T-helper 1 cell treated with Interleukin-12 subunit alpha and Interleukin-12 subunit beta and Interleukin-4 antibody, amounts not matched to agents 30 ng/mL and 1 ng/mL, for 36 hours (primary cell): ENCODE results near the gene SMOC2. TPM values are rescaled to one million over a fixed set of nuclear protein-coding genes. Genes with fewer than 3 reads are reported as not detected.

Experiments used
- intact Hi-C: fragments of 100-400 bp; cut with micrococcal nuclease; formaldehyde crosslinking; loops from one replicate; pipeline ENCODE4 v1.15.1; 2024
- total RNA-seq: library from RNA; stranded (reverse); gene quantifications from 2 replicates; pipeline ENCODE4 v1.2.3, GENCODE V29; 2022

SMOC2 gene
- total RNA-seq, 1 donor from 2014 or later, result not detected

DNA sequence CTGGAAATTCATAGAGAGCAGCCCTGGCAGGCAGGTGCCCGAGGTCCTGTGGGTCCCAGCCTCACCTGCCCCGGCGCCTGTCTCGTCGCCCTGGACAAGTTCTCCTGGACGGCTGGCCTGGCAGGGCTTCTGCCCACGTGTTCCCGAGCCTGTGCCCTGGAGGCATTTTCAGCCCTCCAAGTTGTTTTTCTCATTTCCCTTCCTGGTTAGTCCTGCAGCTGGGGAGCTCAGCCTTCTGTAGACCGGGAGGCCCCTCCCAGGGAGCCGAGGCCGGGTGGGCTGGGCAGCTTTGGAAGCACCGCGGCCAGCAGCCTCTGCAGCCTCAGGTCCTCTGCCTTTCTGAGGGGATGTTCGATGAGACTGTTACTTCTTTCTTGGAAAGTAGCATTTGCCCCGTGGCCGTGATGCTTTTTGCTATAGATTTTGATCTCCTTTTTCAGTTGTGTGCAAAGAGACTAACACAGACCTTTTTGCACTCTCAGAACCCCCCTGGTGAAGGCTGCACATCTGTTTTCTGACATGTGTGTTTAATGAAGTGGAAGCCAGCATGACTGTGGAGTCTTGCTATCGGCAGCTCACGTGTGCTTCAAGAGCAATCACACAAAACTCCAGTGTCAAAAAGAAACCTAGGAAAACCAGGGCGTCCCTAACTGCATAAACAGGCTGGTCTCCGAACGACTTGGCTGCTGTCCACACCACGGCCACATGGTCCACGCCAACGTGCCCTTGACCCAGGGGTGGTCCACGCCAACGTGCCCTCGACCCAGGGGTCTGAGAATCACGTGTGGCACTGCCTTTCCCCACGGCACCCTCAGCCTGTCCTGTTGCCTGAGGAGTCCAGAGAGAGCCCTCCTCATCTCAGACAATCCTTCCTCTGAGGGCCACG is 207.5 kb downstream of the SMOC2 start:
- intact Hi-C loops, result no loop called here

DNA sequence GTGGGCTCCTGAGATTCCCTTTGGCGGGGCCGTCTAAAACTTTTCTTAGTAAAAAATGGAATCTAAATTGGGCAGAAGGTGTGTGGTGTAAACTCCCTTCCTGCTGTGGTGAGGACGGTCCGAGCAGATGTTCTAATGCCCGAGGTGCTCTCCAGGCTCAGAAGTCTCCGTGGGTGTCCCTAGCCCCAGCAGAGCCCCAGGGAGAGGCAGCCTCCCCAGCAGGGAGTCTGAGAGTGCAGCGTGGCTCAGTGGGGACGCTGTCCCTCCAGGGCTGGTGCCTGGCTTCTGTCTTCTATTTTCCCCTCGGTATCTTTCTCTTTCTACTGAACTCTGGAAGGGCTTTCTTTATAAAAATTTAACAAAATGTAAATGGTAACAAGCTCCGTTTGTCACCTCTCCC is 208.2 kb downstream of the SMOC2 start:
- intact Hi-C loops, result no loop called here

DNA sequence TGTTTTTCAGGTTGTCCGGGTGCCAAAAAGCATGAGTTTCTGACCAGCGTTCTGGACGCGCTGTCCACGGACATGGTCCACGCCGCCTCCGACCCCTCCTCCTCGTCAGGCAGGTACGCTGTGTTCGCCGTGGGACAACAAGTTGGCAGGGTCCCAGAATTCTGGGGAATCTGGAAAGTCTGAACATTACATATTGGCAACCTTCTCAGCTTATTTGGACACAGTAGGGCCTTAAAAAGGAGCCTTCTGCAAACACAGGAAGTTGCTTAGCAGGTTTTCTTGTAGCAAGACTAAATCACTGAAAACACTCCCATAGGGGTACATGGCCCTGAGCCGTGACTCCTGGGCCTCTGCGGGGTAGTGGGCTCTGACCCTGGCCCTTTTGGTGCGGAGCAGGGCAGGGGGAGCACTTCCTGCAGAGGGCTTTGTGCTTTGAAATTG is 209.7 kb downstream of the SMOC2 start:
- intact Hi-C loops, result no loop called here

DNA sequence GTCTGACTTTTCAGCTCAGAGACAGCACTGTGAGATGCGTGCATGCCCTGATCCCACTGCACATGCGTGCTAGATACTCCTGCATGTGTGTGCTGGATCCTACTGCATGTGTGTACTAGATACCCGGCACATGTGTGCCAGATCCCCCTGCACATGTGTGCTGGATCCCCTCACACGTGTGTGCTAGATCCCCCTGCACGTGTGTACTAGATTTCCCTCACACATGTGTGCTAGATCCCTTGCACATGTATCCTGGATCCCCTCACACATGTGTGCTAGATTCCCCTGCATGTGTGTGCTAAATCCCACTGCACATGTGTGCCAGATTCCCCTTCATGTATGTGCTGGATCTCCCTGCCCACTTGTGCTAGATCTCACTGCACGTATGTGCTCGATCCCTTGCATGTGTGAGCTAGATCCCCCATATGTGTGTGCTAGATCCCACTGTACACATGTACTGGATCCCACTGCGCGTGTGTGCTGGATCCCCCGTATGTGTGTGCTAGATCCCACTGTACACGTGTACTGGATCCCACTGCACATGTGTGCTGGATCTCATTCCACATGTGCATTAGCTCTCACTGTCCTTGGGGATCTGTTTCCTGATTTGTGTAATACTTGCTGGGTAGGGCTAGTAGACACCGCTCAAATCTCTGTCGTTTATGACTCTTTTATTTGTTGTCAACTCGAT is 214.6 kb downstream of the SMOC2 start:
- intact Hi-C loops, result no loop called here

DNA sequence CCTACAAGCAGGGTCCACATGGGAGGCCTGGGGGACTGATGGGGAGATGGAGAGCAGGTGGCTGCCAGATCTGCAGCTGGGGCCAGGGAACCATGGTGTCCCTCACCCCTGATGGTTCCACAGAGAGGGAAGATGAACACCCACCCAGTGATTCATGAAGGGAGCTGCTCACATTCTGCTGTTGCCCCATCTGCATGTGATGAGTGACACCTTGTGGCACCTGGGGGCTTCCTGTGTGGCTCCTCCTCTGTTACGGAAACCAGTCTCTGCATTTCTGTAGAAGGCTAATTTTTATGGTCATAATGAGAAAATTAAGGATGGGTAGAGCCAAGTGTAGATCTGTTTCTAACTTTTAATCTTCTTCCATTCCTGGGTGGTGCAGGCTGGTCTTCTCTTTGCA is 217.1 kb downstream of the SMOC2 start:
- intact Hi-C loops, result no loop called here

DNA sequence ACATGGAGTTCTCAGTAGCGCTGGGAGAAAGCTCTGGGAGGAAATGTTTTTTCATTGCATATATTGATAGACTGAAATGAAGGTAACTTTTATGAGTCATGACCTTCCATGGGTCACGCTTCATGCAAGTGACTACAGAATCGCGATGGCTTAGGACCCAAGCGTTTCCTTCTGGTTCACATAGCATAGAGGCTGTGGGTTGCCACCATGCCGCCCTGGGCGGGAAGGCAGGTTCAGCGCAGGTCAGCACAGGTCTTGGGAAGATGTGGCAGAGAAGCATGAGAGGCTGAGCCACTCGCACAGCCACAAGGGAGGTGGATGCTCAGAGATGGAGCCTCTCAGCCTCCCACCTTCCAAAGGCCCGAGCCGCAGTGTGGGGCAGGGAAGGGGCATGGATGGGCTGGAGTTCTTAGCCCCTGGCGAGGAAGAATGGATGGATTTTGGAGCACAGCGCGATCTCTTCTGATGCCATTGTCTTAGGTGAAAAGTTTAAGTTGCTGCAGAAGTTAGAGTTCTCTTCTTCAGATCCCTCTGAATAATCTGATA is 219.5 kb downstream of the SMOC2 start:
- intact Hi-C loops, result no loop called here

DNA sequence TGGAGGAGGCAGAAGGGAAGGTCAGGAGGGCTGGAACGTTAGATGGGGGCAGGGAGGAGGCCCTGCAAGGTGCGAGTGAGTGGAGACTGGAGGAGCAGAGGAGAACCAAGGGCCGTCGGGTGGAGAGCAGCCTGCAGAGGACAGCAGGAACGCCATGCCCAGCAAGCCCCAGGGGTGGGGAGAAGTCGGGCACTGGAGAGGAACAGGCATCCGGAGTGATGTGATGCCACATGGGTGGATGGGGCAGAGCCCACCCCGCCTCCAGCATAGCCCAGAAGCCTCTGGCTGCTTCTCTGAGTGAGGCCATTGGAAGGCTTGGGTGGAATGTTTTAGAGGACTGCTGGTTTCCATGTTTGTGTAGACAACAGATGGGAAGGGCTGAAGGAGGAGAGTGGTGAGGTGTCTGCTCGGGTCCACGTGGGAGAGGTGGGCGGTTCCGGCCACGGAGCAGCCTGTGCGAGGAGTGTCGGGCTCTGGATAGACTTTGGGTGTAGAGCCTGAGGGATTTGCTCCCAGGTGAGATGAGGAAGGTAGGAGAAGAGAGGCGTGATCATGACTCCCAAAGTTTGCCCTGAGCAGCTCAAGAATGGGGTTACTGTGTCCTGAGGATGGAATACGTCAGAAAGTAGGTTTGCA is 221.4 kb downstream of the SMOC2 start:
- intact Hi-C loops, result no loop called here

DNA sequence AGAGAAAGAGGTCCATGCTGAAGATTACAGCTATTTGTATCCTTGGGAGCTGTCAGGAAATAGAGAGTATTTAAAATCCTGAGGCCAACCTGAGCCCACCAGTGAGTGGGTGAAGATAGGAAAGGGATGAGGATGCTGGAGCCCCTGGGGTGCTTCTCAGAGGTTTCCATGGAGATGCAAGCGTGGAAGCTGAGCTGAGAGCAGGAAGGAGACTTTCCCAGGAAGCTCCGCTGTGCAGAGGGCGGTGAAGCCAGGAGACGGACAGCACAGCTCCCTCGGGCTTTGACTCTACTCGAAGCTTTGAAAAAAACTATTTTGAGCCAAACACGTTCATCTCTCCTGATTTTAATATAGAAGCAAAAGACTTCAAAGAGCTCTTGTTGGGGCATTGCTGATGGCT is 222.1 kb downstream of the SMOC2 start:
- intact Hi-C loops, result no loop called here

DNA sequence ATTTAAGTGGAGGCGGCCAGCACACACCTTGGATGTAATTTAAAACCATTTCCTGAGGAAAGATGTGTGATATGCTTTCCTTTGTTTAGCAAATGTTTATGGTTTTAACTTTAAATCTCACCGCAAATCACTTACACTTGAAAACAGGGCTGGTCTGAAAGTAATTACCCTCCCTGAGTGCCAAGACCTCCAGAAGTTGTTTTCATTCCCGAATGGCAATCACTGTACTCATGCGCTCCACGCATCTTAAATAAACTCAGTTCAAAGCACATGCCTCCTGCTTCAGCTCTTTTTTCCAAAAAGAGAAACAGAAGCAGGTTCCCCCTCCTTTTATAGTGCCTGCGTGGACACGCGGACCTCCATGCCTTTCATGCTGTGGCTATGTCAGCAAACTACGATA is 224.0 kb downstream of the SMOC2 start:
- intact Hi-C loops, result no loop called here

DNA sequence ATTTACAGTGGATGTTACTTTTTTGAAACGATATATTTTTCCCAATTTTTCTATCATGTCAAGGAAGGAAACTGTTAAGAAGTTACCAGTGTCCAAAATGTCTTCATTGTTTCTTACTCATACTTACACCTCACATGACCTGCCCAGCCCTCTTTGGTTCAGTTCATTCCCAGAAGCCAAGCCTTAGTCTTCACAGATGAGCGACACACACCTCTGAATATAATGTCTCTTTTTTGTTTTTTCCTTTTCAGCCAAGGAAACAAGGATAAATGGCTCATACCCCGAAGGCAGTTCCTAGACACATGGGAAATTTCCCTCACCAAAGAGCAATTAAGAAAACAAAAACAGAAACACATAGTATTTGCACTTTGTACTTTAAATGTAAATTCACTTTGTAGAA is 225.2 kb downstream of the SMOC2 start:
- intact Hi-C loops, result no loop called here

DNA sequence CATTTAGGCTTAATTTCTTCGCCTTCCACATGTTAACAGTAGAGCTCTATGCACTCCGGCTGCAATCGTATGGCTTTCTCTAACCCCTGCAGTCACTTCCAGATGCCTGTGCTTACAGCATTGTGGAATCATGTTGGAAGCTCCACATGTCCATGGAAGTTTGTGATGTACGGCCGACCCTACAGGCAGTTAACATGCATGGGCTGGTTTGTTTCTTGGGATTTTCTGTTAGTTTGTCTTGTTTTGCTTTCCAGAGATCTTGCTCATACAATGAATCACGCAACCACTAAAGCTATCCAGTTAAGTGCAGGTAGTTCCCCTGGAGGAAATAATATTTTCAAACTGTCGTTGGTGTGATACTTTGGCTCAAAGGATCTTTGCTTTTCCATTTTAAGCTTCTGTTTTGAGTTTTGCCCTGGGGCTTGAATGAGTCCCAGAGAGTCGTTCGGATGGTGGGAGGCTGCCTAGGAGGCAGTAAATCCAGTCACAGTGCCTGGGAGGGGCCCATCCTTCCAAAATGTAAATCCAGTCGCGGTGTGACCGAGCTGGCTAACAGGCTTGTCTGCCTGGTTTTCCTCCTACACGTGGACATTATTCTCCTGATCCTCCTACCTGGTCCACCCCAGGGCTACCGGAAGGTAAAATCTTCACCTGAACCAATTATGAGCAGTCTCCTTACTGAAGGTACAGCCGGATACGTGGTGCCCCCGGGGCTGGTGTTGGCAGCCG is 225.9 kb downstream of the SMOC2 start:
- intact Hi-C loops, result no loop called here

DNA sequence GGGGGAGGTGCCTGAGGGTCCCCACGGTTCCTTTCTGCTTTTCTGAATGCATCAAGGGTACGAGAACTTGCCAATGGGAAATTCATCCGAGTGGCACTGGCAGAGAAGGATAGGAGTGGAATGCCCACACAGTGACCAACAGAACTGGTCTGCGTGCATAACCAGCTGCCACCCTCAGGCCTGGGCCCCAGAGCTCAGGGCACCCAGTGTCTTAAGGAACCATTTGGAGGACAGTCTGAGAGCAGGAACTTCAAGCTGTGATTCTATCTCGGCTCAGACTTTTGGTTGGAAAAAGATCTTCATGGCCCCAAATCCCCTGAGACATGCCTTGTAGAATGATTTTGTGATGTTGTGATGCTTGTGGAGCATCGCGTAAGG is 226.4 kb downstream of the SMOC2 start:
- intact Hi-C loops, result no loop called here

DNA sequence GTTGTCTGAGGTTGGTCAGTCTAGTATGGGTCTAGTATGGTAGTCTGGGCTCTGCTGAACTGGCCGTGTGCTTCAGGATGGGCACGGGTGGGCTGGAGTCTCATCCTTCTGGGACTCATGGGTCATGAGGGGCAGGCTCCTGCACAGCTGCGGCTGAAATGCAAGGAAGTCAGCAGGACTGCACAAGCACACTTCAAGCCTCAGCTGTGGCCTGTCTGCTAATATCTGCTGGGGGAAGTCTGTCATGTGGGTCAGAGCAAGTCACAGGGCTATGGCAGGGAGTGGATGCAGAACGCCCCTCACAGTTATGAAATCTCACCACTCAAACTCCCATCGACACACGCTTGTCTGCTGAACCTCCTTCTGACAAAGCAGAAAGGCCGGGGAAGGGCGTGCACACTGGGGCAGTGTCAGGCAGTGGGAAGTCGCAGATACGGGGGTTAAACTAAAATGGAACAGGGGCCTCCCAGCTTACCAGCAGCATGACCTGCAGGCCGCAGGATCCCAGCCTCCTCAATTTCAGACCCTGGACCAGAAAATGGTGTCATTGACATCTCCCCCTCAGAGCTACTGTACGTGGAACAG is 229.5 kb downstream of the SMOC2 start:
- intact Hi-C loops, result no loop called here

DNA sequence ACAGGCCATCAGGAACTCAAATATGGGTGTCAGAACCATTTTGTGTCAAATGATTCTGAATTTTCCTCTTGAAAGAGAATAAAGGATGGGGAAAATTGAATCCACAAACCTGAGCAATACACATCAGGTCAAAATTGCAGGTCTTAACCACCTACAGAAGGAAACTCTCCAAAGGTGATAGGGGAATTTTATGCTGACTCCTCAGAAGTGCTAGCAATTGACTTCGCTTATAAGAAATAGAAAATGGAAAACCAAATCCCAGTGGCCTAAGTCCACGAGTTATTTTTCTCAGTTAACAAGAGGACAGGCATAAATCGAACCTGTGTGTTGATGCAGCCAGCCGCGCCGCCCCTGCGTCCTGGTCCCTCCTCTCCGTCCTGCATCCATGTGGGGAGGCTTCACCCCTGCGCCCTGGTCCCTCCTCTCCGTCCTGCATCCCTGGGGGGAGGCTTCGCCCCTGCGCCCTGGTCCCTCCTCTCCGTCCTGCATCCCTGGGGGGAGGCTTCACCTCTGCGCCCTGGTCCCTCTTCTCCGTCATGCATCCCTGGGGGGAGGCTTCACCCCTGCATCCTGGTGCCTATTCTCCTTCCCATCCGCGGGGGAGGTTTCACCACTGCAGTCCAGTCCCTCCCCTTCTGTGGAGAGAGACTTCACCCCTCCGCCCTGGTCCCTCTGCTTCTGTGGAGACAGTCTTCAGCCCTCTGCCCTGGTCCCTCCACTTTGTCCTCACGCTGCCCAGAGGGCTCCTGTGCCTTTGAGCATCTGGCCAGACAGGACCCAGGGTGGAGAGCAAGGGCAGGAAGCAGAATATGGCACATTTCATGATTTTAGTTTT is 230.3 kb downstream of the SMOC2 start:
- intact Hi-C loops, result no loop called here

DNA sequence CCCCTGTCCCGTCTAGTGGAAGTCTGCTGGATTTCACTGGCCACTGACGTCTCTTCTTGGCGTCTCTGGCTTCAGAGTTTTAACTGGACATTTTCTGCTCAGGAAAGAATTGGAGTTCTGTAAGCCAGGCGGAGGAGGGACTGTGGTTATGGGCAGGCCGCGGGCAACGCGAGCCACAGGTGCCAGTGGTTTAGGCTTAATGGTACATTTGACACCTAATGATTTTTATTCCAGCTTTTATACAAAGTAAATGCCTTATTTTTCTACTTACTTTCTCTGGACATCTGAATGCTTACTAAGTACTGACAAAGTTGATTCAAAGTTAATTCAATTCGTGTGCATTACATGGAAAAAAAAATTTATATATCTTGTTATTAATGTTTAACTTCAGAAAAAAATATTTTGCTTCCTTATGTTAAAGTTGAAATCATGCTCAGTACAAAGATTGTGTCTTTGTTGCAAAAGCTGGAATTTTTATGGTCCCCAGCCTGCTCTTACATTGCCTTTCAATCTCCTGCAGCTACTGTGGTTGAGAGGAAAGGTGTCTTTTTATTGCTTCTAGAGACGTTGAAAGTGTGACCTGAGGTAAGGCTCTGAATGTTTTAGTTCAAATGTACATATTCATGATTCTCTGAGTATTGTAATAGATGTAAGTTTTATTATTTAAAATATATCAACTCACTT is 231.0 kb downstream of the SMOC2 start:
- intact Hi-C loops, result no loop called here

DNA sequence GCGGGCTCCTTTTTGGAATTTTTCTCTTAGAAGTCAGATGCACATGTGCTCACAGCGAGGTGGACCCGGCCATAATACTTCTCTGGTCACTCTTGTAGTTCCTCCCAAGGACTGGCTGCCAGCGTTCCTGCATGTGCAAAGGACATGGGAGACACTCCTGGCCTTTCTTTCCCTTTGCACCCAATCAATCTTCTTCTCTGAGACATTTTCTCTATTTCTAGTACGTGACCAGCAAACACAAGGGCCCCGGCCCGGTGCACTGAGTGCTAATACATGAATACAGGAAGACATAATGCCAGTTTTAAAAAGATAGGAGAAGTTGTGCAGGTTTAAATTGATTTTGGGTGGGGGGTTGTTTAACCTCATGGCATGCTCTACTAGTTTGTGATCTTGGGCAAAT is 233.6 kb downstream of the SMOC2 start:
- intact Hi-C loops, result no loop called here

DNA sequence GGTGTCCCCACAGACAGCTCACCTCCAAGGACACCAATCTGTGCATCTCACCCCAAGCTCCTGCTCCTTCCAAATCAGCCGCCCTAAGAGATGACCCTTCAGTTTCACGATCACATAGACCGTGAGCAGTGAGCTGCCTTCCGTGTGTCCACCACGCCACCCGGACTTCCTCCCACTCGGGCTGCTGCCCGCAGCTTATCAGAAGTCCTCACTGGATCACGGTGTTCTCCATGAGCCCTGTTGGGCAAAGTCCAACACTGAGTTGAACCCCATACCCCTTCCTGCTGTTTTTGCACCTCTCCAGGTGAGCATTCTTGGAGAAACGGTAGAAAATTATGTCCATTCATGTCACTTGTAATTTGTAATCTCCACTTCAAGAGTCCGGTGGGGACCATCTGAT is 234.4 kb downstream of the SMOC2 start:
- intact Hi-C loops, result no loop called here

DNA sequence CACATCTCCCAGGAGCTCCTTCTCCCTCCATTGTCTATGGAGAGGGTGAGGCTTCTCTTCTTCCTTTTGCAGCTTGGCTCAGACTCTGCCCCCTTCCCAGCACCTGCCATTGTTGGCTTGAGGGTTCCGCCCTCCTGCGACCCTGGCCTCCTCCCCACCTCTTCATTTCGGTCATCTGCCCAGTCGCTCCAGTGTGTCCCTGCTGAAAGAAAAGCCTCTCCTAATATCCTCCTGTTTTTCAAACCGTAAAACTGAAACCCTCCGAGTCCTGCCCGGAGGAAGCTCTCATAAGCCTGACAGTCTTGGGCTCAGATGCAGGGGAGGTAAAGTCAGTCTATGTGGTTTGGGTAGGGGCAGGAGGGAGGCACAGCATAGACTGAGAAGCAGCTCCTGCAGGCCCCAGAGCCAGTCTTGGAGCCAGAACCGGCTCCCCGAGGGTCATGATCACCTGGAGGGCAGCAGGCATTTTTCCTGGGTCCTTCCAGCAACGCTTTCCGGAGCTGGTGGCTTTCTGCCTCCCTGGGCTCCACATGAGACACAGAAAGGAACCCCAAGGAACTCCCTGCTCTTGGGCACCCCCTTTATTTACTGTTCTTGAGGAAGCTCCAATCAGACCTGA is 235.1 kb downstream of the SMOC2 start:
- intact Hi-C loops, result no loop called here
